Activated CD4-positive, CD25-positive, alpha-beta regulatory T cell treated with anti-CD3 and anti-CD28 coated beads, Interleukin-2, amount 50 U/mL, for 16 hours (primary cell): Measurements from ENCODE around the gene RERGL.
"Not testable (repeated sequence)": the region's sequence is repeated elsewhere in the genome, so short reads cannot be mapped to it uniquely, and the experiment has no call there.

Source experiments
- DNase-seq: peaks from one replicate; pipeline ENCODE4 v3.0.0-alpha.2; 2020; ENCODE audit warnings: low read depth, low spot score

Gene RERGL

GRCh38 chr12:18090093-18090492 is at the start of gene RERGL:
Gene RERGL (minus strand): TSS chr12:18090193. CDS start chr12:18090140, 53 bp downstream.
- DNase-seq: no peak

GRCh38 chr12:18139254-18139653 is 49.3 kb upstream of the RERGL start:
- no peak for DNase-seq

GRCh38 chr12:18135509-18135908 is 45.5 kb upstream of the RERGL start:
- DNase-seq: no peak

GRCh38 chr12:18135086-18135485 is 45.1 kb upstream of the RERGL start:
- no peak for DNase-seq

GRCh38 chr12:18130851-18131250 is 40.9 kb upstream of the RERGL start:
- DNase-seq: no peak

GRCh38 chr12:18123707-18124106 is 33.7 kb upstream of the RERGL start:
- no peak for DNase-seq

GRCh38 chr12:18120899-18121298 is 30.9 kb upstream of the RERGL start:
- no peak for DNase-seq

GRCh38 chr12:18108611-18109010 is 18.6 kb upstream of the RERGL start:
- DNase-seq: no peak

- no peak for DNase-seq
Measured at GRCh38 chr12:18103624-18104023, 13.6 kb upstream of the RERGL start.

GRCh38 chr12:18101043-18101442 is 11.1 kb upstream of the RERGL start:
- no peak for DNase-seq

GRCh38 chr12:18084080-18084479 is 5.9 kb downstream of the RERGL start:
- no peak for DNase-seq

- DNase-seq: no peak
Measured at GRCh38 chr12:18079541-18080246, 10.3 kb downstream of the RERGL start.

GRCh38 chr12:18074001-18074400 is 16.0 kb downstream of the RERGL start:
- no peak for DNase-seq

GRCh38 chr12:18072723-18073122 is 17.3 kb downstream of the RERGL start:
- DNase-seq: no peak

GRCh38 chr12:18071336-18071735 is 18.7 kb downstream of the RERGL start:
- no peak for DNase-seq

GRCh38 chr12:18068355-18068754 is 21.6 kb downstream of the RERGL start:
- DNase-seq: no peak

- DNase-seq: no peak
Measured at GRCh38 chr12:18066666-18067065, 23.3 kb downstream of the RERGL start.

GRCh38 chr12:18062867-18063266 is 27.1 kb downstream of the RERGL start:
- DNase-seq: not testable (repeated sequence)

GRCh38 chr12:18057051-18057450 is 32.9 kb downstream of the RERGL start:
- no peak for DNase-seq

GRCh38 chr12:18054925-18055619 is 34.9 kb downstream of the RERGL start:
- DNase-seq: no peak

- DNase-seq: no peak
Measured at GRCh38 chr12:18045446-18045992, 44.5 kb downstream of the RERGL start.

- DNase-seq: not testable (repeated sequence)
Measured at GRCh38 chr12:18040060-18040742, 49.8 kb downstream of the RERGL start.
